ENCODE data around the gene CACNA2D4.

- no peak for TF ChIP-seq CTCF (conservative IDR thresholded peaks at IDR 0.05; ENCODE audit: low read depth, low read length)
- TF ChIP-seq EZH2 (IDR thresholded peaks at IDR 0.05; ENCODE audit: low read length, unreplicated experiment): no peak
- no peak for TF ChIP-seq EZH2phosphoT487 (IDR thresholded peaks at IDR 0.05; ENCODE audit: borderline replicate concordance, low read length)
These were observed 54.0 kb downstream of the CACNA2D4 start for GRCh38 chr12:1864456-1864855.
